ENCODE measurements around the gene XPO6. TPM values are rescaled to one million over a fixed set of nuclear protein-coding genes. Genes with fewer than 3 reads are reported as not detected.

XPO6 gene
- total RNA-seq, 1 experiment from 2014 or later, result 124 TPM

DNA sequence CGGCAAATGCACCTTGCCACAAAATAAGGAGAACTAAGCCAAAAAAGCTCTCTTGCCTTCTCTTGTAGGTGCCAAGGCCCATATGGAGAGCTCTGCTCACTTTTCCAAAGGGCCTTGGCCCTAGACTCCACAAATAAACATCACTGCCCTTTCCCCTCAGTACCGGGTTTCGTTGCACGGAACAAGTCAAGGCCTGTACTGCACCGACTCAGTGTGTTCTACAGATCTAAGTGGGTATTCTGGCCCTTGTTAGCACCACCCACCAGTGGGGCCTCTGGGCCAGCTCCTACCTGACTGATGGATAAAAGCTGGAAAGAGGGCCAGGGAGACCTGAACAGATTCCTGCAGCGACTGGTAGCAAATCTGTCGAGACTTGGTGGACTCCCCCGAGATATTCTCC is 104.5 kb downstream of the XPO6 start:
- Histone ChIP-seq H4K8ac (replicated peaks; ENCODE audit: insufficient read length, low read depth, low read length) (no peak overlapping the region), H3T11ph (ENCODE audit: low read length) (no peak overlapping the region), H3K27me3 (ENCODE audit: insufficient read depth, low read length) (no peaks in the 10 kb centered on the region), H3K4ac (ENCODE audit: low read depth, low read length) (no peak overlapping the region), H3K56ac (ENCODE audit: insufficient read length, low read depth, low read length) (no peak overlapping the region), H3K9me3 (ENCODE audit: control insufficient read depth, low read depth, low read length) (no peaks in the 10 kb centered on the region), H3K4me1 (ENCODE audit: insufficient read depth, low read length) (no peaks in the 10 kb centered on the region), H2AK5ac (ENCODE audit: insufficient read length, low read length) (no peak overlapping the region), H3K9ac (ENCODE audit: extremely low read depth, insufficient read length, low read length) (no peak overlapping the region), H4K20me1 (ENCODE audit: control insufficient read depth, insufficient read depth, insufficient read length) (no peaks in the 10 kb centered on the region), H3K23ac (ENCODE audit: insufficient read length, low read depth, low read length) (no peak overlapping the region), H4K5ac (ENCODE audit: insufficient read length, low read depth, low read length) (no peak overlapping the region), H3K4me2 (ENCODE audit: insufficient read depth, insufficient read length, low read length) (no peak overlapping the region), H2BK20ac (ENCODE audit: low read depth, low read length, poor library complexity, severe bottlenecking) (no peak overlapping the region), H3K23me2 (ENCODE audit: insufficient read length, low read depth, low read length, poor library complexity, severe bottlenecking) (no peaks in the 10 kb centered on the region), H3K14ac (ENCODE audit: insufficient read depth, low read length) (no peak overlapping the region), H2BK120ac (ENCODE audit: low read depth, low read length, poor library complexity, severe bottlenecking) (no peak overlapping the region), H3K18ac (ENCODE audit: insufficient read length, low read depth, low read length) (no peak overlapping the region), H2AFZ (ENCODE audit: low read length) (no peak overlapping the region), H2BK15ac (ENCODE audit: low read depth, low read length) (no peak overlapping the region), H3K27ac (ENCODE audit: insufficient read length, low read depth, low read length) (no peak overlapping the region), H4K91ac (ENCODE audit: insufficient read length, low read depth, low read length) (no peak overlapping the region), H3K79me1 (ENCODE audit: insufficient read depth, low read depth, low read length, poor library complexity, severe bottlenecking) (no peaks in the 10 kb centered on the region), H3K79me2 (ENCODE audit: insufficient read depth, low read length) (no peaks in the 10 kb centered on the region), H2BK5ac (ENCODE audit: insufficient read length, low read length) (no peak overlapping the region), H2BK12ac (ENCODE audit: insufficient read length, low read depth, low read length) (no peak overlapping the region)
- no peaks in the 10 kb centered on the region for H3K4me1 Mint-ChIP-seq
- H3K9me3 Mint-ChIP-seq, result no peaks in the 10 kb centered on the region
- DNase-seq, result no peak
- H3K27me3 Mint-ChIP-seq (ENCODE audit: low read depth), result no peaks in the 10 kb centered on the region
- peaks cover 49 to 97% (median 88%) of the 10 kb centered on the region in 3 experiments for H3K36me3 Mint-ChIP-seq (ENCODE audit: insufficient read depth in 1 of 3, low read depth in 3 of 3)
- H3K27ac Mint-ChIP-seq, result peak overlapping the region in 1 of 3 experiments; percentile 69; a peak in 3 of 7 replicates
- H3K4me3 Mint-ChIP-seq, result no peak overlapping the region
- TF ChIP-seq, protein P1, sequence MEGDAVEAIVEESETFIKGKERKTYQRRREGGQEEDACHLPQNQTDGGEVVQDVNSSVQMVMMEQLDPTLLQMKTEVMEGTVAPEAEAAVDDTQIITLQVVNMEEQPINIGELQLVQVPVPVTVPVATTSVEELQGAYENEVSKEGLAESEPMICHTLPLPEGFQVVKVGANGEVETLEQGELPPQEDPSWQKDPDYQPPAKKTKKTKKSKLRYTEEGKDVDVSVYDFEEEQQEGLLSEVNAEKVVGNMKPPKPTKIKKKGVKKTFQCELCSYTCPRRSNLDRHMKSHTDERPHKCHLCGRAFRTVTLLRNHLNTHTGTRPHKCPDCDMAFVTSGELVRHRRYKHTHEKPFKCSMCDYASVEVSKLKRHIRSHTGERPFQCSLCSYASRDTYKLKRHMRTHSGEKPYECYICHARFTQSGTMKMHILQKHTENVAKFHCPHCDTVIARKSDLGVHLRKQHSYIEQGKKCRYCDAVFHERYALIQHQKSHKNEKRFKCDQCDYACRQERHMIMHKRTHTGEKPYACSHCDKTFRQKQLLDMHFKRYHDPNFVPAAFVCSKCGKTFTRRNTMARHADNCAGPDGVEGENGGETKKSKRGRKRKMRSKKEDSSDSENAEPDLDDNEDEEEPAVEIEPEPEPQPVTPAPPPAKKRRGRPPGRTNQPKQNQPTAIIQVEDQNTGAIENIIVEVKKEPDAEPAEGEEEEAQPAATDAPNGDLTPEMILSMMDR (conservative IDR thresholded peaks at IDR 0.05), result no peak
- no CpG with 5 or more reads among the region's 8 CpGs for WGBS (ENCODE audit: extremely low coverage, insufficient read length, low lambda C conversion rate)

Measured in H9 (cell line).